ENCODE data around the gene YTHDC1.

The YTHDC1 gene

GRCh38 chr4:68352791-68353190, 2.9 kb upstream of the YTHDC1 start:
- no peak for DNase-seq

GRCh38 chr4:68349279-68349648, 626 bp downstream of the YTHDC1 start:
- DNase-seq: peak; percentile 51

- DNase-seq: peak; percentile 25
These were observed 1.3 kb downstream of the YTHDC1 start for GRCh38 chr4:68348577-68348976.

- DNase-seq: no peak
These were observed 2.0 kb downstream of the YTHDC1 start for GRCh38 chr4:68347845-68348244.

GRCh38 chr4:68346461-68346860, 3.4 kb downstream of the YTHDC1 start:
- no peak for DNase-seq

- DNase-seq: no peak
These were observed 5.1 kb downstream of the YTHDC1 start for GRCh38 chr4:68344785-68345184.

GRCh38 chr4:68344049-68344448, 5.8 kb downstream of the YTHDC1 start:
- peak; percentile 66 for DNase-seq

- DNase-seq: peak; percentile 38
These were observed 7.8 kb downstream of the YTHDC1 start for GRCh38 chr4:68342134-68342533.

- DNase-seq: no peak
These were observed 11.3 kb downstream of the YTHDC1 start for GRCh38 chr4:68338625-68339024.

GRCh38 chr4:68337522-68337921, 12.4 kb downstream of the YTHDC1 start:
- no peak for DNase-seq

- DNase-seq: no peak
These were observed 12.9 kb downstream of the YTHDC1 start for GRCh38 chr4:68337004-68337403.

GRCh38 chr4:68336530-68336929, 13.4 kb downstream of the YTHDC1 start:
- DNase-seq: no peak

- no peak for DNase-seq
These were observed 23.7 kb downstream of the YTHDC1 start for GRCh38 chr4:68326141-68326540.

- no peak for DNase-seq
These were observed 25.2 kb downstream of the YTHDC1 start for GRCh38 chr4:68324519-68325262.

GRCh38 chr4:68319040-68319439, 30.9 kb downstream of the YTHDC1 start:
- peak; percentile 22 for DNase-seq

- no peak for DNase-seq
These were observed 33.5 kb downstream of the YTHDC1 start for GRCh38 chr4:68316193-68316969.

GRCh38 chr4:68310651-68311247, 39.1 kb downstream of the YTHDC1 start:
- DNase-seq: no peak

GRCh38 chr4:68304731-68305130, 45.2 kb downstream of the YTHDC1 start:
- no peak for DNase-seq

- no peak for DNase-seq
These were observed 50.1 kb downstream of the YTHDC1 start for GRCh38 chr4:68299492-68300457.

- DNase-seq: no peak
These were observed 52.8 kb downstream of the YTHDC1 start for GRCh38 chr4:68297137-68297536.

- DNase-seq: no peak
These were observed 58.6 kb downstream of the YTHDC1 start for GRCh38 chr4:68291256-68291655.

GRCh38 chr4:68288393-68288740, 61.5 kb downstream of the YTHDC1 start:
- no peak for DNase-seq

Measured in hematopoietic multipotent progenitor cell treated with erythropoietin and hydrocortisone succinate and interleukin-3 and kit ligand, for 6 days (in vitro differentiated cells).